Measurements from ENCODE around the gene EDAR.

GRCh38 chr2:108983061-108983460 is 6.0 kb downstream of the EDAR start:
- TF ChIP-seq EZH2 (IDR thresholded peaks at IDR 0.05) (no peak), POLR2AphosphoS5 (IDR thresholded peaks at IDR 0.05; ENCODE audit: borderline replicate concordance, low read depth, low read length) (no peak)

All from SK-N-MC (cell line).